Uterus (tissue), 2 donors: Measurements from ENCODE around the gene RAB9B.

Experiments used
- CTCF ChIP-seq, 4 experiments: fragments of 200-600 bp in 2 of 4; fragments of 450-650 bp in 2 of 4; sonication (generic) in 2 of 4; IDR thresholded peaks; one replicate each; pipeline ENCODE4 v1.5.1; 2016 to 2019; ENCODE audit warnings: antibody characterized with exemption in 4 of 4, mild to moderate bottlenecking in 2 of 4, moderate library complexity in 1 of 4
- POLR2A ChIP-seq, 2 donors: fragments of 450-650 bp; IDR thresholded peaks; one replicate each; pipeline ENCODE4 v1.6.1; 2016; ENCODE audit warnings: antibody characterized with exemption in 2 of 2, mild to moderate bottlenecking in 1 of 2, moderate library complexity in 1 of 2

GRCh38 chrX:103781062-103781402 is 51.0 kb downstream of the RAB9B start:
- TF ChIP-seq CTCF (IDR thresholded peaks at IDR 0.05) (no peak), POLR2A (IDR thresholded peaks at IDR 0.05) (no peak)
